ENCODE results near the gene LSM4. TPM values are rescaled to one million over a fixed set of nuclear protein-coding genes. Genes with fewer than 3 reads are reported as not detected.

LSM4 gene
- total RNA-seq, 1 experiment from 2014 or later: 403 TPM

DNA sequence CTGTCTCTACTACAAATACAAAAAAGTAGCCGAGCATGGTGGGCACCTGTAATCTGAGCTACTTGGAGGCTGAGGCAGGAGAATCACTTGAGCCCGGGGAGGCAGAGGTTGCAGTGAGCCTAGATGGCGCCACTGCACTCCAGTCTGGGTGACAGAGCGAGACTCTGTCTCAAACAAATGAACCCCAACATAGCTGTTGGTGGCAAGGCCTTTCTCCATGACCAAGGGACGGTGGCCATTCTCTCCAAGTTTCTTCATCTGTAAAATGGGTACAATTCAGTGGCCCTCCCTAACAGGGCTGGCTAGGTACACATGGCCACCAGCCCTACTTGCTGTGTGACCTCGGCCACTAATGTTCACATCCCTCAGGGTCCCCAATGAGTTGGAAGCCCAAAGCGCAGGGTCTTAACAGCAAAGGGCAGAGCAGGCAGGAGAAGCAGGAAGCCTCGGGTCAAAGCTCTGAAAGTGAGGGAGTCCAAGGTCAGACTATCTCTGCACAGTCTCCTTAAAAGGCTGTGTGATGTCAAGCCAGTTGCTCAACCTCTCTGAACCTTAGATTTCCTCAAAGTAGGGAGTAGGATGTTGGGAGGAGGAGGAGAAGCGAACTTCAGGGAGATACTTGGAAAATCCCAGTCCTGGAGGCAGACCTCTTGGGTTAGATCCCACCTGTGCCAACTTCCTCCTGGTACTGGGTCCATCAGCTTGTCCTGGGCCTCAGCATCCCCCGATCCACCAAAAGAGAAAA is 44.2 kb downstream of the LSM4 start:
- DNase-seq (ENCODE audit: low spot score): no peak

DNA sequence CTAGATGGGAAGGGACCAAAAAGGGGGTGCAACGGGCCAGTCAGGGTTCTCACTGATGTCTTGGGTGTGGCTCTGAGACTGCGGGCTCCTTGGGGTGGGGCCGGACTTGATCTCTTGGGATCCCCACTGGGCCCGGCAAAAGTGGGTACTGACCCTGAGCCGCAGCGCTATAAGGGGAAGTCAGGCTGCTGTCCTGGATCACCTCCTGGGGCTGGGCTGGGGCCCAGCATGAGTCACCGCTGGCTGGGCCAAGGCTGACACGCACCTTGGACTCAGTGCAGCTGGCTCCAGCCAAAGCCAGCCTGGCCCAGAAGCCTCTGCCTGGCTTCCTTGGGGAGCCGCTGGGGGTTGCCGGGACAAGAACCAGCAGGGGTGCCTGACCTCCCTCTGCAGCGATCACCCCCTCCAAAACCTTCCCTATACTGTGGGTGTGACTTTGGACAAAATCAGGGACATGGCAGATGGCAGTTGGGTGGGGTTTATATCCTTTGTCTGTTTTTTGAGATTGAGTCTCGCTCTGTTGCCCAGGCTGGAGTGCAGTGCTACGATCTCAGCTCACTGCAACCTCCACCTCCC is 48.0 kb downstream of the LSM4 start:
- peak; percentile 87 for DNase-seq (ENCODE audit: low spot score)

DNA sequence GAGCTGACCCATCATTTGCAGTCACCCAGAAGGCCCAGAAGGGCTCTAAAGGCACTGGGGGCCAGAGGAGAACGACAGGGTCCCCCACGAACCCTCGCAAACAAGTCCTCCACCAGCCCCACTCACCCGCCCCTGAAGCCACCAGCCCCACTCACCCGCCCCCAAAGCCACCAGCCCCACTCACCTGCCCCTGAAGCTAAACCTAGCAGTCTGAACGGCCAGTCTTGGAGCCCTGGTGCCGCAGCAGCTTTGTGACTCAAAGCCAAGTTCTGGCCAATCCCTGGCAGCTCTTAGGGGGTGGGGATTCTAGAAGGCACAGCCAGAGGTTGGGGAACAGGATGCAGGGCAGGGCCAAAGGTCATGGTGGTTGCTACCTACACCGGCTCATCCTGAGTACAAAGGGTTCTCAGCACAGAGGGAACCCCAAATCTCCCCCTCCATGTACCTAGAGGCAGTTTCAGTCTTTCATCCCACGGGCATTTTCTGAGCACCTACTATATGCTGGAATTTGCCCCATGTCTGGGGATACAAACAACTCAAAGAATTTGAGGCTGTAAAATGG is 48.6 kb downstream of the LSM4 start, which contains the start of gene IQCN:
Gene IQCN (minus strand): TSS at position 234 of the 562 bp plus-strand sequence. CDS start 4,974 bp downstream, outside the sequence.
- DNase-seq (ENCODE audit: low spot score): peak; percentile 38

DNA sequence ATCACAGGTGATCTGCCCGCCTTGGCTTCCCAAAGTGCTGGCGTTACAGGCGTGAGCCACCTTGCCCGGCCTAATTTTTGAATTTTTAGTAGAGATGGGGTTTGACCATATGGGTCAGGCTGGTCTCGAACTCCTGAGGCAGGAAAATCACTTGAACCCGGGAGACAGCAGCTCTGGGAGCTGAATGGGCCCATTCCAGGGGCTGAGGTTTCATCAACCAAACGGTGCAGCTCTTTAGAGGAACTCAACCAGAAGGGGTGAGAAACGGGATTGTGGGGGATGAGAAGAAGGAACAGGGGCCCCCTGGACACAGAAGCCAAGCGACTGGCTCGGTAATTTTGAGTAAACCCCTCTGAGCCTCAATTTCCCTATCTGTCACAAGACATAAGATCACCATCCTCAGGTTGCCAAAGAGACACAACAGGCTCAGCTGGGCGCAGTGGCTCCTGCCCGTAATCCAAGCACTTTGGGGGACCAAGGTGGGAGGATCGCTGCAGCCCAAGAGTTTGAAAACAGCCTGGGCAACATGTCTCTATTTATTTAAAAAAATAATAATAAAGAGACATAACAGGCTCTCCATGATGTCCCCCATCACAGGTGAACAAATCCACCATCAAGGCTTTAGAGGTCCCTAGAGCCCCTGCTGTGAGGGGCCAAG is 49.2 kb downstream of the LSM4 start:
- no peak for DNase-seq (ENCODE audit: low spot score)

DNA sequence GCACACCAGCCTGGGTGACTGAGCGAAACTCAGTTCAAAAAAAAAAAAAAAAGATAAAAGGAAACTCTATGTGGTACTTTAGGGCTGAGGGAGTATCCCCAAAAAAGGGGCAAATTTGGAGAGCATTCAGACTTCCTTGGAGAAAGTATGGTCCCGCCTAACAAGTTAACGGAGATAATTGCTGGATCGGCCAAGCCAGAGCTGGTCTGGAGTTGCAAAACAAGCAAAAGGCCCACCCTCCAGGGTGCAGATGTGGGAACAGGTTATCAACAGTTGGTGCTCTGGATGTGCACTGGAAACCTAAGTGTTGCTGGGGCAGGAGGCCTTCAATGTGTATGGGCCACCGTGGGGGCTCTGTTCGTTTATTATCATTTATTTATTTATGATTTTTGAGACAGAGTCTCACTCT is 51.4 kb downstream of the LSM4 start:
- no peak for DNase-seq (ENCODE audit: low spot score)

DNA sequence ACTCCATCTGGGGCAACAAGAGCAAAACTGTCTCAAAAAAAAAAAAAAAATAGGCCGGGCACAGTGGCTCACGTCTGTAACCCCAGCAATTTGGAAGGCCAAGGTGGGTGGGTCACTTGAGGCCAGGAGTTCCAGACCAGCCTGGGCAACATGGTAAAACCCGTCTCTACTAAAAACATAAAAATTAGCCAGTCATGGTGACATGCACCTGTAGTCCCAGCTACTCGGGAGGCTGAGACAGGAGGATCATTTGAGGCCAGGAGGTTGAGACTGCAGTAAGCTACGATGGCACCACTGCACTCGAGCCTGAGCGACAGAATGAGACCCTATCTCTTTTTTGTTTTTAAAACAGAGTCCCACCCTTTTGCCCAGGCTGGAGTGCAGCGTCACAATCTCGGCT is 52.5 kb downstream of the LSM4 start:
- DNase-seq (ENCODE audit: low spot score): no peak

DNA sequence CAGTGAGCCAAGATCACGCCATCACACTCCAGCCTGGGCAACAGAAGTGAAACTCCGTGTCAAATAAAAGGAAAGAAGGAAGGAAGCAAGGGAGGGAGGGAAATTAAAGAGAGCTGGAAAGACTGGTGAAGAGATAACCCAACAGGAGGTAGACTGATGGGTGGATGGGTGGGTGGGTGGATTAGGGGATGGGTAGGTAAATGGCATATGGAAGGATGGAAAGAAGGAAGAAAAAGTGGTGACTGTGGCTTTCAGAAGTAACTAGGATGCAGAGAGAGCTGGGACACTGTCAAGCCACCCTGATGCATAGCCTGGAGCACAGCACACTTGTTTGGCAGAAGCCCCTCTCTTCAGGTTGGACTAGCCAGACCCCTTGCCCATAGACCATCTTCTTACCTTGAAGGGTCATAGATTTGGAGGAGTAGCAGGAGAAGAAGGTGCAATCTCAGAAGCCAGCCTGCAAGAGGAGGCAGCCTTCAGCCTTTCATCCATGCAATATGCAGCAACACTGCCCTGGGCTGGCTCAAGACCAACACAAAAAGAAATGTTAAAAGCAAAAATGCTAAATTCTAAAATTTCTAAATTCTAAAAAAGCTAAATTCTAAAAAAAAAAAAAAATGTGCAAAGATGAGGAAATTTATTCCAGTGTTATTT is 53.7 kb downstream of the LSM4 start:
- no peak for DNase-seq (ENCODE audit: low spot score)

DNA sequence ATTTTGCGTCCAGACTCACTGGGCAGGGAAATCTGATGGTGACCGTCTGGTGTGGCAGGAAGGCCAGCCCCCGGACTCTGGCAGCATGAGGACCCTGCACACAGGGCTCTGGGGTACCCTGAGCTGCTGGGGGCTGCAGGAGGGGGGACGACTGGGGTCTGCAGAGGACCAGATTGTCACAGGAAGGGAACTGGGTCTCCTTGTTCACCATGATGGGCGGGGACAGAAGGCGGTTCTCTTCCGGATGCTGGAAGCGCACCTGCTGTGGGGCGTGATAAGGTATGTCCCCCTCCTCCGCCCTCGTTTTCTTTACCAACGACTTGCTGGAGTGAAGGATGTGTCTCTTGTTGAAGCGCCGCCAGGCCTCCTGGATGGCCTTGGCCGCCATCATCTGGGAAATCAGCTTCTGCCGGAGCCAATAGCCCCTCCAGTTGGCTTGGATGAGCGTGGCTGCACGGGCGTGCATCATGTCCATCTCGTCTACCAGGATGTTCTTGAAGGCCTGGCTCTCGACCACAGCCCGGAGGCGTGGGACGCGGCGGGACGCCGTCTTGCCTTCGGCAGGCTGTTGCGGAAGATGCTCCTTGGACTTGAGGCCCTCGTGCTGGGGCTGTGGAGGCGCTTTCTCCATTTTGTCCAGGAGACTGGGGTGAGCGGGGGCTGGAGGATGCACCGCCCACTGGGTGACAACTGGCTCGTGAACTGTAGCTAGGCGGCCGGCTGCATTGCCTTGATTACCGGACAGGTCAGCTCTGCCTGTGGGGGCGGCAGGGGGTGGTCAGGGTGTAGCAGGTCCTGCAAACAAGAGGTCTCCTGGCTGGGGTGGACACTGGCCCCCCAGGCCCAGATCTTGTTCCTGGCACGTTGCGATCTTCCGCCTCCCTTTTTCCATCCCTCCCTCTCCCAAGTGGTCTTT is 55.8 kb downstream of the LSM4 start:
- no peak for DNase-seq (ENCODE audit: low spot score)

DNA sequence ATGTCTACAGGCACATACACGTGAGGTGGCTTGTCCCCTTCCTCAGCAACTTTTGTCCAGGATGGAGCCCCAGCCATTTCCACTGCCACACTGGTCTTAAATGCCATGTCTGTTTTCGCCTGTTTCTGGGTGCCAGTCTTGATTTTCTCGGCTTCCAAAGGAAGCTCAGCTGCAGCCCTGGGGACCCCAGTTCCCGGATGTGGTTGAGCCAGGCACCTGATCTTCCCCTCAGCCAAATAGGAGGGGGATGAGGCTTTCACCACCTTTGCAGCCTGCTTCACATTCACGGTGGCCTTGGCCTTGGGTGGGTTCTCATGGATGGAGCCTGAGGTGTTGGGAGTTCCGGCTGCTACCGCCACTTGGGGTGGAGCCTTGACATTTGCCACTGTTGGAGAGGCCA is 57.3 kb downstream of the LSM4 start:
- DNase-seq (ENCODE audit: low spot score): no peak

DNA sequence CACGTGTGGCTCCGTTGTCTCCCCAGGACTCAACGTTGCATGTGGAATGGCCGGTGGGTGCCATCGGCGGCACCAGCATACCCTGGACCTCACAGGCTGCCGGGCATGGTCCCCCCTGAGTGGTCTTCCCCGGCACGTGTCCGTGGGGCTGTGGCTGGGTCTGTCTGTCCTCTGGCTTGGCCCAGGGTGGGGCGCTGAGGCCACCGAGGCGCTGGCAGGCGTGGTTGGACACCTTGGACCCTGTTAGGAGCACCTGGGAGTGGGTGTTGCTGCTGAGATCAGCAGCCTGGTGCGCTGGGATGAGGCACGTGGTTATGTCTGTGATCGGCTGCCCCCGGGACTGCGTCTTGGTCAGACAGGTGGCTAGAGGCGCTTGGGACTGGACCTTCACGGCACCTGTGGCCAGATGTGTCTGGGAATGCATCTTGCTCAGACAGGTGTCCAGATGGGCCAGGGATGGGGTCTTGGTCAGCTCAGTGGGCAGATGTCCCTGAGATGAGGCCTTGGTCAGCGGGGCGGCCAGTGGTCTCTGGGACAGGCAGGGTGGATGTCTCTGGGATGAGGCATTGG is 57.8 kb downstream of the LSM4 start:
- DNase-seq (ENCODE audit: low spot score): no peak

DNA sequence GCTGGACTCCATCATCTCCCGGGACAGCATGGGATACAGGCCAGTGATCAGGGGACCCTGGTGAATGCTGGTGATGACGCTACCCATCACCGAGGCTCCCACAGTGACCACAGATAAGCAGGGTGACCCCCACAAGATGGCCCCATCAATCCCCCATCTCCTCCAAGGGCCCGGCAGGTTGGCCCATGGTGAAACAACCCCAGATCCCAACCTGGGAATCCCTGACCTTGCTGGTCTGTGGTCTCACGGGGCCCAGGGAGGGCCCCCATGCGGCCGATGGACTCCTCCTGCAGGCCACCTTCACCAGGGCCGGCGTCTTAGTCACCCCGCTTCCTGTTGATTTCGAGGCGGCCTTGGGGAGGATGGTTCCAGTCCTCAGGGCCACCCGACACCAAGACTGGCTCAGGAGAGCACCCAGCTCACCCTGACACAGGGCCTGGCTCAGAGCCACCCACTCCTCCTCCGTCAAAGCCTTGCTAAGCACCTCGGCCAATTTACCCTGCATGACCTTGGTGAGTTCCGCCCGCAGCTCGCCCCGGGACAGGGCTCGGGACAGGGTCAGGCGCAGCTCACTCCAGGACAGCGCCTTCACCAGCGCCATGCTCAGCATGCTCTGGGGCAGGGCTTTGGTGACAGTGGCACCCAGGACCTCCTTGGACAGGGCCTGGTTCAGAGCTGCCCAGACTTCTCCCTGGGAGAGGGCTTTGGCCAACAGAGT is 58.6 kb downstream of the LSM4 start:
- DNase-seq (ENCODE audit: low spot score): no peak

DNA sequence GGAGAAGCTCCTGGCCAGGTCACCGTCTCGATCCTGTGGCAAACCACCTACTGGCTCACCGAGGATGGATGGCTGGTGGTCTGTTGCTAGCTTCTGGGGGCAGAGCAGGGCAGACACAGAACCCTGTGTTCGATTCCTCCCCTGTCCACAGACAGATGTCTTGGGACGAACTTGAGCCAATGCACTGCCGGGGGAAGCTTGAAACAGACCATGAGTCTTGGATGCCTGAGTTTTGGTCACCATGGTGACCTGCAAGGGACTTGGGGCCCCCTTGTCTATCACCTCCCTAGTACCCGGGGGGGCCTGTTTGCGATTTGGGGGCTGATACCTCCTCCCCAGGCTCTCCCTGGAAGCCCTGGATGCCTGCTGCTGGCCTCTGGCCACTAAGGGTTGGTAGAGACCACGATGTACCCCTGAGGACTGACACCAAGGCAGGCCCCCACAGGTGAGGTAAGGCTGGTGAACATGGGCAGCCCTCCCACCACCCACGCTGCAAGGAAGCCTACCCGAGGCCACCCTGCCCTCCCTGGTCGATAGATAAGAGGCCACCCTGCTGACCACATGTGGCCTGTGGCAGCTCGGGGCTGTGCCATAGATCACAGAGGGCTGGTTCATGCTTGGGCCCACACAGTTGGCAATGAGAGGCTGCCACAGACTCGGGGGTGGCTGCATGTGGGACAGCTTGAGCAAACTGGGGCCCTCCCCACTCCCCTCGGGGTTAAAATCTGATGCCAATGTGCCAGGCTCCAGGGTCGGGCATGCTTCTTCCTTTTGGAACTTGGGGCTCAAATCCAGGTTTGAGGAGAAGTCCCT is 59.3 kb downstream of the LSM4 start:
- no peak for DNase-seq (ENCODE audit: low spot score)

DNA sequence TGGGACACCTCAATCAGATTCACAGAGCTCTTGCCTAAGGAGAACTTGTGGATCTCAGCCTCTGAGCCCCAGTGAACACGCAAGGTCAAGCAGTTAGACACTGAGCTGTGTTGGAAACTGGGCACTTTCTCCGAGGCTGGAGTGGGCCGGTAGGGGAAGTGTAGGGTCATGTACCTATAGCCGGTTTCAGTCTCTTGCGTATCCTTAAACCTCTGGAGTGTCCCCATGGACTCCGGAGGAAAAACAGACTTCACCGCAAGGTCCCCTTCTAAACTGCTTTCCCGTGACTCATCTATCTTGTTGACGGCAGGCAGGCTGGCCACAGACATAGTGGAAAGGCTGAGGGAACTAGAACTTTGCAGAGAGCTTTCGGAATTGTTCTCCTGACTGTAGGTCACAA is 60.0 kb downstream of the LSM4 start:
- DNase-seq (ENCODE audit: low spot score): no peak

DNA sequence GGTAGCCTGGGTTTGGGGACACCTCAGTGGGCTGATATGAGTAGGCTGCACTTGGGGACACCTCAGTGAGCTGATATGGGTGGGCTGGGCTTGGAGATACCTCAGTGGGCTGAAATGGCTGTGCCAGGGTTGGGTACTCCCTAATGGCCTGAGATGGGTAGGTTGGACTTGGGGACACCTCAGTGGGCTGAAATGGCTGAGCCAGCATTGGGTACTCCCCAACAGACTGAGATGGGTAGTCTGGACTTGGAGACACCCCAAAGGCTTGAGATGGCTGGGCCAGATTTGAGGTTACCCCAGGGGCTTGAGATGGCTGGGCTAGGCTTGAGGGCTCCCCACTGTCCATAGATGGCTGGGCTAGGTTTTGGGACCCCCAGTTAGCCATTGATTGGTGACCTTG is 60.7 kb downstream of the LSM4 start:
- no peak for DNase-seq (ENCODE audit: low spot score)

DNA sequence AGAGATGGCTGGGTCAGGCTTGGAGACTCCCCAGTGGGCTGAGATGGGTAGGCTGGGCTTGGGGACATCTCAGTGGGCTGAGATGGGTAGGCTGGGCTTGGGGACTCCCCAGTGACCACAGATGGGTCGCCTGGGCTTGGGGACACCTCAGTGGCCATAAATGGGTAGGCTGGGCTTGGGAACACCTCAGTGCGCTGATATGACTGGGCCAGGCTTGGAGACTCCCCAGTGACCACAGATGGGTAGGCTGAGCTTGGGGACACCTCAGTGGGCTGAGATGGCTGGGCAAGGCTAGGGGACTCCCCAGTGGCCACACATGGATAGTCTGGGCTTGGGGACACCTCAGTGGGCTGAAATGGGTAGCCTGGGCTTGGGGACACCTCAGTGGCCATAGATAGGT is 61.4 kb downstream of the LSM4 start:
- DNase-seq (ENCODE audit: low spot score): no peak

DNA sequence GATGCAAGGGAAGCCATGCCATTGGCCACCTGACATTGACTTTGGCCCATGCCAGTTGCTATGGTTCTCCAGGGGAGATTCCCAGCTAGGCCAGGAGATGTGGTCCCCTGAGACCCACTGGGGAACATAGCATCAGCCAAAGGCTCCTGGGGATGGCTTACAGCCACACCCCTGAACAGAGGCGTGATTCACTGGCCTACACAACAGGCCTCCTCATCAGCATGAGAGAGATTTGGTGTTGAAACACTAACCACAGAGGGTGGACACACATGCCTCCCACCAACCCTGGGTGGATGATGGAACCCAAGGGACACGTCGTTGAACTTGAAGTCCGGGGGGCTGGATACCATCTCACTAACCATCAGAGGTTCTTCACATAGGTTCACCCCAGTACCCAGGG is 63.0 kb downstream of the LSM4 start:
- no peak for DNase-seq (ENCODE audit: low spot score)

DNA sequence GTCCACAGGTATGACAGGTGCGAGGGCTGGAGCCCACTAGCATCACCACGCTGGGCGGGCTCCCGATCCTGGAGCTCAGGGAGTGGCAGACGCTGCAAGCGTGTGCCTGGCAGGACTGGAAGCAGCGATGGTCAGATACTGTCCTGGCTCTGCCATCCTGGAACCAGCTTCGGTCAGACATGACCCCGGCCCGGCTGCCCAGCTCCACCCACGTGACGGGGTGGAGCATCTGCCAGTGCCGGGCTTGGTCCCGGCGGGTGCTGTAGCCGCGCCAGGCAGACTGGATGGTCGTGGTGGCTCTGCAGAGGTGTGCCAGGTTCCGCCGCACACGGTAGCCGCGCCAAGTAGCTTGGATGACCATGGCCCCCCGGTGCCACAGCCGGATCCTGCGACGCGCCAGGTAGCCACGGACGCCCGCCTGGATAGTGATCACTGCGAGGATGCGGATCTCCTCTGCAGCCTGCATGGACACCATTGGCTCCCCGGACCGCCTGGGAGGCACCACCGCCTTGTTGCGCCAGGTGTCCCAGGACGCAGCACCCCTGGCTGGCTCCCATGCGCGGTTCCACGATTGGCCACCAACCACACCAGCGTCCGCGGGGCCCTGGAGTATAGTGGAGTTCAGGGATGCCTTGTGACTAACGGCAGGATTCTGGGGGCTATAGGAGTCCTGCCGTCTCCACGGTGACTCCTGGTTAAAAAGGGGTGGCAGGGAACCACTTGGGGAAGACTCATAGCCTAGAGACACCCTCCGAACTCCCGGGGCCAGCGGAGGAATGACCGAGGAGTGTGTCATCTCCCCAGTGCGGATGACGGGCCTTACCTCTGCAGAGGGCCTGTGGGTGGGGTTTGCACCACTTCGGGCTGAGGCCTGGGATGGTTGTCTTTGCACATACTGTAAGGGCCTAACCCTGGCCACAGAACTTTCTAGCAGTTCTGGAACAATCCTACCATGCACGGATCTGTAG is 65.1 kb downstream of the LSM4 start:
- no peak for DNase-seq (ENCODE audit: low spot score)

Data from A172 (cell line).